Left renal cortex interstitium (tissue), 4 donors: ENCODE results near the gene FN3KRP. TPM values are rescaled to one million over a fixed set of nuclear protein-coding genes. Genes with fewer than 3 reads are reported as not detected.
A peak's percentile ranks its signal among the peaks of the same experiment; 100 is the strongest.
"Not testable (repeated sequence)": the region's sequence is repeated elsewhere in the genome, so short reads cannot be mapped to it uniquely, and the experiment has no call there.

Experiments
- DNase-seq, 4 donors: peaks; one replicate each; pipeline ENCODE4 v3.0.0-alpha.2; 2013; ENCODE audit warnings: low read depth in 4 of 4, low spot score in 2 of 4, missing footprints in 1 of 4
- polyA plus RNA-seq, 4 donors: library from polyadenylated mRNA; unstranded; fragments of 120-200 nt; gene quantifications; one replicate each; pipeline ENCODE4 v1.2.1, GENCODE V29; 2013; ENCODE audit not compliant: insufficient read length in 4 of 4

The FN3KRP gene
- polyA plus RNA-seq, 4 donors = 41.1 to 50.6 (median 44.9) TPM

DNA sequence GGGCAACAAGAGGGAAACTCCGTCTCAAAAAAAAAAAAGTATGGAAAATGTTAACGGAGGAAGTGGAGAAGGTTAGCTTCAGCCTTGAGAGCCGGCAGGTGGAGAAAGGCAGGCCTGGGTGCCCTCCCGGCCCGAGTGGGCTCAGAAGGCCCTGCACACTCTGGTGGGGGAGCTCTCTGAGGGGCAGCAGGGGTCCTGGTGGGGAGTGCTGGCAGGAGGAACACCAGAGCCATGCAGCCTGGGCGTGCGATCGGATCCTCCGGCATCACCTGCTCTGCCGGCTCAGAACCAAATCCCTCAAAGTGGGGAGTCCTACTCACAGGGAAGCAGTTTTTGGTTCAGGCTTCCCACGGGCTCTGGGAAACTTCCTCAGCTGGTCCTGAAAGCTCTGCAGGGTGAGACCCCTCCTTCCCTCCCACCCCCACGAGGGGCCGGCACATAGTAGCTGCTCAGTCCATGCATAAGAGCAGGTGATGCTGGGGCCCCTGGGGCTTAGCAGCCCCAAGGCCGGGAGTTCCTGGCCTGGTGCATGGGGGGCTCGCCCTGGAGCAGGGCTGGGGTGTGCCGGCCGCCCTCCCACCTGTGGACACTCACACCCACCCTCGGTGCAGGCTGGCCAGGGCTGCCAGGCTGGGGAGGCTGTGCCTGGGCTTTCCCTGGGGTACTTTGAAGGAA is 20.1 kb downstream of the FN3KRP start:
- DNase-seq = no peak

DNA sequence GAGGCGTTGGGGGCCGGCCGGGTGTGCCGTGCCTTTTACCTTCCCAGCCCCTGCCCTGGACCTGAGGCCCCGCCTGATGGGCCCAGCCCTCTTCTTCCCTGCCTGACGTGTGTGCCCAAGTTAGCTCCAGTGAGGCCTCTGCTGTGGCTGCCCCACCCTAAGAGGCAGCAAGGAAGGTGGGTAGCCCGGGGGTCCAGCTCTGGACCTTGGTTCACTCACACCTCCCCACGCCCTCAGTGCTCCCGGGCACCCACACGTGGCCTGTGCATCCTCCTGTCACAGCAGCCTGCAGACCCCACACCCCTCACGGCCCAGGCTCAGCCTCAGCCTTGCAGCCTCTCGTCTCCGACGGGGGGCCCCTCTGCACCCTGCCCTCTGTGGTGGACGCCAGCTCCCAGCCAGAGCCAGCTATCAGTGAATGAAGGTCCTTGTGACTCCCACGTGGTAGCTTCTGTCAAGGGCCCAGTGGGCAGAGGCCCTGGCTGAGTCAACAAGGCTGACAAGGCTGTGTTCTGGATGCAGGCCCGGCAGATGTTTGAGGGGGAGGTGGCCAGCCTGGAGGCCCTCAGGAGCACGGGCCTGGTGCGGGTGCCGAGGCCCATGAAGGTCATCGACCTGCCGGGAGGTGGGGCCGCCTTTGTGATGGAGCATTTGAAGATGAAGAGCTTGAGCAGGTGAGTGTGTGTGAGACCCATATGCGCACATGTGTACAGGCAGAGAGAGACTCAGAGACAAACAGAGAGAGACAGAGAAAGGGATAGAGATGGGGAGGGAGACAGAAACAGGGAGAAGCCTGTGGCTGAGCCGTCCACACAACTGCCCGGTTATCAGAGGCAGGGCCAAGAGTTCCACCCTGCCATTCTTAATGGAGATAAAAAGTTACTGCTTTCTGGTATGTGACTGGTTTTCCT is 21.7 kb downstream of the FN3KRP start:
- no peak for DNase-seq

DNA sequence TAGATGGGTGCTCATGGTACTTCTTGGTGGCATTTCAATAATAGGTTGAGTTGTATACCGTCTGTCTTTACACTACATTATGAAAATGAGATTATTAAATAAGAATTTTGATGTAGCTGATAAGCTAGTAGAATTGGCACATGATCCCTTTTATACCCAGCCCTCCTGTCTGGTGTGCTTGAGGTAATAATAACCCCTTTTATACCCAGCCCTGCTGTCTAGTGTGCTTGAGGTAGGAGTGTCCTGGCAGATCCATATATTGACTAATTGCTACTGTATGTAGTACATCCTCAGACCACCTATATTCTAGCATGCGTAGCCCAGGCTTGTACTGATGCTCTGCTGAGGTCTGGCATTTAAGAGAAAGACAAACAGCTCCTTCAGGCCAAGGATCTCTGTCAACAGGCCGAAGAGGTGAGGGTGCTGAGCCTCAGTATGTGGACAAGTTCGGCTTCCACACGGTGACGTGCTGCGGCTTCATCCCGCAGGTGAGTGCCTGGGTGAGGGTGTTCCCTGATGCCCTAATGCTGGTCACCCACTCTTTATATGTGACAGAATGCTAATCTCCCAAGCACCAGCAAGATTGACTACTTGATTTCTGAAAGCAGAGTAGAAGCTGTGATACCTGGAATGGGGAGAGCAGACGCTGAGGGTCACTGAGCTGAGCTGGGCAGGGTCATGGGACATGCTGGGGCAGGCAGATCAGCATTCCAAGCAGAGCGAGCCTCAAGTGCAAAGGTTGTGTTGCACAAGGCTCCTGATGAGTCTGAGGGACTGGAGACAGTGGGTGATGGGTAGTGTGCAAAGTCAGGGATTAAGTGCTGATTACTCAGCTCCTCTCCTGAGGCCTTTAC is 24.6 kb downstream of the FN3KRP start:
- DNase-seq = no peak

DNA sequence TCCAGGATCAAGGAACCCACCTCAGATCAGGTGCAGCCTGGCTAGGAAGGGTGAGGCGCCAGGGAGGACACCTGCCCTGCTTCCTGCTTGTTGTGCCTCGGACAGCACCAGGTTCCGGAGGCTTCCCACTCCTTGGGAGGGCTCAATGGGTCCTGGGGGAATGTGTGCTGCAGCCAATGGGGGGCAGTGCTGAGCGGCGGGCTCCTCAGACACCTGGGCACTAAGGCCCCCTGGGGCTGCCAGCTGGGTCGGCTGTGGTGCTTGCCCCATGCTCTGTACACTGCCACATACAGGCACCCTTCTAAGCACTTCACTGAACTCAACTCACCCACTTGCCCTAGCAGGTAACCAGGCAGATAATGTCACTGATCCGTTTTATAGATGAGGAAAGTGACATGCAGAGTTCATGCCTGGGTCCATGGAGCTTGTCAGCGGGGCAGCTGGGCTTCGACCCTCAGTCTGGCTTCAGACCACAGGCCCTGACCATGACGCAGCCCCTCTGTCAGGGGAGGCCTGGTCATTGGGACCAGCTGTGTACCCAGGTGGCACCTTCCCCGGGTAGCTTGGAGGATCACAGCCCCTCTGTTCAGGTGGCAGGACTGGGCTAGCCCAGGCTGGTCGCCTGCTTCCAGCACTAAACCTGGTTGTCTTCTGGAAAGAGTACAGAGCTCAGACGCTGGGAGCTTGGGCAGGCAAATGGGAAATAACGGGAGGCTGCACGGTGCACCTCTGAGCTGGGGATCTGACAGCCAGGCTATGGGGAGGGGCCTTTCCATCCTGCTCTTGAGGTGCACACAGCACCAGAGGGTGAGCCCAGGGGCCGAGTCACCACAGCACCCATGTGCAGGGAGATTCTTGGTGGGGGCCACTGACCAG is 27.1 kb downstream of the FN3KRP start:
- DNase-seq = no peak

GRCh38 chr17:82744736-82745135 is 28.2 kb downstream of the FN3KRP start:
- not testable (repeated sequence) for DNase-seq

DNA sequence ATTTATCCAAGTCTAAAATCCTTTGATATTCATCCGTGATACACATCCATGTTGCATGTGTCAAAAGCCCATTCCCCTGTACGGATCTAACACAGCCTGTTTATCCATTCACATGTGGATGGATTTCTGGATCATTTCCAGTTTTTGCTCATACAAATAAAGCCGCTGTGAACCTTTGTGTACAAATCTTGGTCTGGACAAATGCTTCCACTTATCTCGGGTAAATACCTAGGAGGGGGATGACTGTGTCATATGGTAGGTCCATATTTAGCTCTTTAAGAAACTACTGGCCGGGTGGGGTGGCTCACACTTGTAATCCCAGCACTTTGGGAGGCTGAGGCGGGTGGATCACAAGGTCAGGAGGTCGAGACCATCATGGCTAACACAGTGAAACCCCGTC is 29.0 kb downstream of the FN3KRP start:
- no peak for DNase-seq

- no peak for DNase-seq
These were observed 32.2 kb downstream of the FN3KRP start for GRCh38 chr17:82748756-82749155.

GRCh38 chr17:82750241-82750908 is 33.9 kb downstream of the FN3KRP start:
- DNase-seq = no peak

DNA sequence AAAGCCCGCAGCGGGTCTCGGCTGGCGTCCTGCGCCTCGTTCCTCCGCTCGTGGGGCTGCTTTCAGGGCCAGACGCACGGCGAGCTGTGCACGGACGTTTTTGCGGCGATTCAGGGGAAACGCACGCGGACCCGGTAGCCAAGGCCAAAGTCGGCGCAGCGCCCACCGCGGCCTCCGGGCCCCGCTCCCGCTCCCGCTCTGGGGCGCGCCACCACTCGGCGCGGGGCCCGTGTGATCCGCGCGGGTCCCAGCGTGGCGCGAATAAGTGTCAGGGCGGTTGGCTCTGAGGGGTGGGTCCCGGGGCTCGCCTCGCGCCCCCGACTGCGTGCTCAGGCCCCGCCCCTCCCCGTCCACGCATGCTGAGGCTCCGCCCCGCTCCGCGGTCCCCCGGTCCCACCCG is 34.7 kb downstream of the FN3KRP start:
- DNase-seq = no peak

DNA sequence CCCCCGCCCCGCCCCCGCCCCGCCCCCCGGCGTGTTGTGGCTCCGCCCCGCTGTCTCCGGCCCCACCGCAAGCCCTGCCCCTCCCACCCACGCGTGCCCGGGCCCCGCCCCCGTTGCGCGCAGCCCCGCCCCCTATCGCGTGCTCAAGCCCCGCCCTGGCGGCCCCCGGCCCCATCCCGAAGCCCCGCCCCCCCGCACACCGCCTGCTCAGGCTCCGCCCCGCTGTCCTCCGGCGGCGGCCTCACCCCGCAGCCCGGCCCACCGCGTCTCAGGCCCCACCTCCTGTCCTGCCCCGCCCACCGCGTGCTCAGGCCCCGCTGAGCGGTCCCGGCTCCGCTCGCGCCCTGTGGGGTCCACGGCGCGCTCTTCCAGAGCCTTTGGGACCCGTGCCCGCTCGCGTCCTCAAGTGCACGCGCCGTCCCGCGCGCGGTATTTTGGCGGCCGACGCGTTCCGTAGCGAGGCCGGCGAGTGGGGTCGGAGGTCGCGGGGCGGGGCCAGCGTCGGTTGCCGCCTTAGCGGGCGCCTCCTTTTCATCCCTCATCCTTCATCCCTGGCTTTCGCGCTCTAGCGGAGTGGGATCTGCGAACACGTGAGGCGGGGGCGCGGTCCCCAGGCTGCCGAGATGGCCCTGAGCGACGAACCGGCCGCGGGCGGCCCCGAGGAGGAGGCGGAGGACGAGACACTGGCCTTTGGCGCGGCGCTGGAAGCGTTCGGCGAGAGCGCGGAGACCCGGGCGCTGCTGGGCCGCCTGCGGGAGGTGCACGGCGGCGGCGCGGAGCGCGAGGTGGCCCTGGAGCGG is 35.3 kb downstream of the FN3KRP start, which contains the start of gene TBCD:
TBCD (plus strand) TSS at position 495 of the 800 bp plus-strand sequence; CDS start at position 624, 129 bp downstream.
- peak; percentile 80 to 87 (median 83) for DNase-seq

GRCh38 chr17:82752371-82753200 is 36.1 kb downstream of the FN3KRP start:
- DNase-seq = no peak

DNA sequence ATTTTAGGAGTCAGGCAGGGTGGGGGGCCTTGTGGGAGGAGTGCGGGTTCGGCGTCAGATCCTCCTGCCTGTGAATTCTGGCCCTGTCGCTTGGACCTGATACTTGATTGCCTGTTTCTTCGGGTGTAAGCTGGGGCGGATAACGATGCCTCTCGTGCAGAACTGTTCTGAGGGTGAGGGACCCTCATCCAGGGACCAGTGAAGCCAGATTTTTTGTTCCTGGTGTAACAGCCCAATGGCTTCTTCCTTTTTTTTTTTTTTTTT is 36.6 kb downstream of the FN3KRP start:
- DNase-seq = no peak

DNA sequence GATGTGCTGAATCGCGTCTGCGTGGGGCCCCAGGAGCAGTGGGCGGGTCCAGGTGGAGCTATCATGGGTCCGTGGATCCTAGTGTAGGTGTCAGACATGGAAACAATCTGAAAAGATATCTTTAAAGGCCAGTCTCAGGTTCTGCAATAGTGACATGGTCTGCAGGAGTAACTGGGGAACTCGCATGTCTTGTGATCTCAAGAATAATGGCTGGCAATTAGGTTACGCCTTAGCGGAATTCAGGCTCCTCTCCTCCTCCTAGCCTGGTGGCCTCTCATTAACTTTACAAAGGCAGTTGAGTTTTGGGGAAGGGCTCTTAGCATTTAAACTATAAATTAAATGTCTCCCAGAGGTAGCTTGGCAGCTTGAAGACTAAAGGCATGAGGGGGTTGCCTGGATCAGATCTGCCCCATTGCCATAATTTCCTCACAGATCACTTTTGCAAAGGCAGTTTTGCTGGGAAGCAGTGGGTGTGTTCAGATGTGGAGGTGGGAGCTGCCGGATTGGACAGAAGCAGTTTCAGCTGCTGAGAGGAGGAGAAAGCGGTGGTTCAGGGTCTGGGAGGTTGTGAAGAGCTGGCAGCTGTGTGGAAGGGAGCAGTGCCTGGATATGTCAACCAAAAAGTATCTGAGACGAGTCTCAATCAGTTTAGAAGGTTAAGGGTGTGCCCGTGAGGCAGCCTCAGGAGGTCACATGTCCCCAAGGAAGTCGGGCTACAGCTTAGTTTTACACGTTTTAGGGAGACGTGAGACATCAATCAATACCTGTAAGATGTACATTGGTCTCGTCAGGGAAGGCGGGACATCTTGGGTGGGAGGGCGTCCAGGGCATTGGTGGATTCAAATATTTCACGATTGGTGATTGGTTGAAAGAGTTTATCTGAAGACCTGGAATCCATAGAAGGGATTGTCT is 38.0 kb downstream of the FN3KRP start:
- DNase-seq = no peak

DNA sequence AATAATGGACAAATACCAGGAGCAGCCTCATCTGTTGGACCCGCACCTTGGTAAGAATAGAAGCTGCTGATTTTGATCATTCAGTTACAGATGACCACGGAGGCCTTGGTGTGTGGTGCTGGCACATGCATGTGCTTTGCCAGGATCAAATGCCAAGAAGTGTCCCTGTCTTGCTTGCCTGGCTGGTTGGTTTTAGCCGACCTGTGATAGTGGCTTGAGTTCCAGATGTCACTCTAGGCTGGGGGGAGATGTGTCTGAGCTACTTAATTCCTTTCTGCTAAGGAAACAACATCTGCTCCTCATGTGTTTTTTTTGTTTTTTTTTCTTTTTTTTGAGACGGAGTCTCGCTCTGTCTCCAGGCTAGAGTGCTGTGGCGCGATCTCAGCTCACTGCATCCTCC is 39.7 kb downstream of the FN3KRP start:
- DNase-seq = no peak

DNA sequence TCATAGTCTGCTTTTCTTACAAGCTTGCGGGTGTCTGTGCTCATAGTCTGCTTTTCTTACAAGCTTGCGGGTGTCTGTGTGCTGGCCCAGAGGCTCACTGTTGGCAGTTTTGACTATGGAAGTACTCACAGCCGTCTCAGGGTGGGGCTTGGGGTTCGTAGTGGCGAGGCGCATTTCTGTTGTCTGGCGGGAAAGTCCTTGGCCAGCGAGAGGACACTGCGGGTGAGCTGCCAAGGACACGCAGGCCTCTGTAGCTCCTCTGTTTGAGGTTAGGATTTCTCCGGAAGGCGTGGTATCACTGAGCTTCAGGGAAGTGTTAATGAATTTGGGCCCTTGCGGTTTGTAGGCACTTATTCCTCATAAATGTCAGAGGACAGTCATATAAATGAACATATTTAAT is 48.9 kb downstream of the FN3KRP start:
- no peak for DNase-seq

GRCh38 chr17:82767041-82767754 is 50.7 kb downstream of the FN3KRP start:
- no peak for DNase-seq
